GM18907 (cell line): ENCODE results near the gene ZSCAN10.
A peak's percentile ranks its signal among the peaks of the same experiment; 100 is the strongest.

ENCODE experiments used
- ATAC-seq: cut with Tn5 transposase; IDR thresholded peaks from one replicate; pipeline ENCODE4 v1.9.1; 2021; ENCODE audit warnings: mild to moderate bottlenecking, moderate library complexity; ENCODE audit not compliant: unreplicated experiment

Gene ZSCAN10

DNA sequence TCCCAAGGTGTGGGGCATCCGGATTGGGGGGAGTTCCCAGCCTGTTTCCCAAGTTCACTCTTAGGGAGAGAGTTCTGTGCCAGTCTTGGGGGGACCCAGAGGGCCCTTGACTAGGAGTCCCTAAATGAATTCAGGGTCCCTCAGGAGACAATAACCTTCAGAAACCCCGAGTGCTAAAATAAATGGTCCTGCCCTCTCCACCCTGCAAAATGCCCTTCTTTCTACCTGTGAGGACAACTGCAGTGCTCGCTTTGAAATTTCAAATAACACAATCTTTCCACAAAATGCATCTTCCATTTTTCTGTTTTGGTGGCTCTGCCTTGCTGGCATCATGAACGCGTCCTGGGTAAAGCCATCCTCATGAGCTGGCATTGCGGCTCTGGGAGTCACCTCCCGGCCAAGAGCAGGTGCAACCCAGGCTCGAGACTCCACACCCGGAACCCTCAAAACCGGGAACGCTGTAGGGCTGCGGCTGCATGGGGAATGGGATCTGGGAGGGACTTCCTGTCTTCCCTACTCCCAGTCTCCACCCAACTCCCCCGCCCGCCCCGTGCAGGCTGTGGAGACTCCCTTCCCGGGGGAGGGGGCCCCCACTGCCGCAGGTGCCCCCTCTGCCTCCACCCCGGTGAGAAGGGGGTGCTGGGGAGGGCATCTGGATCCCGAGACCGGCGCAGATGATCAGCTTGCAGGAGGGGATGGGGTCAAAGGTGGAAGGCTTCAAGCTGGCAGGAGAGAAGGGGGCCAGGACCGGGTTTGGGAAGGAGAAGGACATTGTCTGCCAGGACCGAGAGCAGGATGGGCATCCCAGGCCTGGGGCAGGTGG is 13.2 kb upstream of the ZSCAN10 start, which contains the start of gene ZNF205:
Gene ZNF205 (plus strand): TSS at position 529 of the 823 bp plus-strand sequence. CDS start 845 bp downstream, outside the sequence.
- ATAC-seq: no peak

- peak; percentile 85 for ATAC-seq
These were observed 7.3 kb upstream of the ZSCAN10 start for GRCh38 chr16:3106205-3106928.

DNA sequence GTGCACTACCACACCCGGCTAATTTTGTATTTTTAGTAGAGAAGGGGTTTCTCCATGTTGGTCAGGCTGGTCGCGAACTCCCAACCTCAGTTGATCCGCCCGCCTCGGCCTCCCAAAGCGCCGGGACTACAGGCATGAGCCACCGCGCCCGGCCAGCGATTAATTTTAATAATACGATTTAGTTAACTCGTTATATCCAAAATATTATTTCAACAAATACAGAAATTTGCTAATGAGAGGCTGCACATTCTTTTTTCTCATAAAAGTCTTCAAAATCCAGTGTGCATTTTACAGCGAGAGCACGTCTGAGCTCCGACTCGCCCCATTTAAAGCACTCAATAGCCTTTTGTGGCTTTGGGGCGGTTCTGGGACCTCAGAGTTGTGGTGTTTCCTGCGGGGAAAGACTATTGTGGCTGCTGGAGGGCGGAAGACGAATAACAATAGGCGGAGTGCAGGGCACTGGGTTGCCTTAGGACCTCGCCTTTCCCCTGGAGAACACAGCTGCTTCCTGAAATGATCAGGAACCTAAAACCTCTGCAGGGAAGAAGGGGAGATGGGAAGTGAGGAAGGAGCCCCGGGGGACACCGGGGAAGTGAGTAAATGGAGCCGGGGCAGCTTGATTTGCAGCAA is 2.9 kb upstream of the ZSCAN10 start:
- ATAC-seq: no peak

DNA sequence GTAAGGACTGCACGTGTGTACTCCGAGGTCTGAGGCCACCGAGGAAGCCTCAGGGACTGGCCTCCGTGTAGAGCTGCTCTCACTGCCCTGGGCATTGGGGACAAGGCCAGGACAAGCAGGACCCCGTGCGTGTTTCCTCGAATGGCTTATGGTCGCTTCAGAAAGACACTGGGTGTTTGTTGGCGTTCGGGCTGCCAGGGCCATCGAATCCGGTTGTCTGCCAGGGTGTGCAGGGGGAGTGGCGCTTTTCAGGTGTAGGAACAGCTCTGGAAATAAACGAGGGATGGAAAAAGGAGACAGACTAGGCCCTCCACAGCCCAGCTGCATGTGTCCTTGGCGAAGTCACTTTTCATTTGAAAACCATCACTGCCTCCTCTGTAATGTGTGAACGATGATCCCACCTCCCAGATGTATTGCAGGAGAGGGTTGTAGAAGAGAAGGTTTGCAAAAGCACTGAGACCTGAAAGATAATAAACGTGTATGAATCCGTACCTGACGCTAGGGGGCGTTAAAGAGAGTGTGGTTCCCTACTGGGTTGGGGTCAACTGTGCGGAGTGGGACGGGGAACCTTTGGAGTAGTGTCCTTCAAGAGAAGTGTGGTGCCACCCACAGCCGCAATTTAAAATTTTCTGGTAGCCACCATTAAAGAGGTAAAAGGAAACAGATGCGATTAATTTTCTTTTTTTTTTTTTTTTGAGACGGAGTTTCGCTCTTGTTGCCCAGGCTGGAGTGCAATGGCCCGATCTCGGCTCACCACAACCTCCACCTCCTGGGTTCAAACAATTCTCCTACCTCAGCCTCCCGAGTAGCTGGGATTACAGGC is 2.1 kb upstream of the ZSCAN10 start:
- no peak for ATAC-seq

DNA sequence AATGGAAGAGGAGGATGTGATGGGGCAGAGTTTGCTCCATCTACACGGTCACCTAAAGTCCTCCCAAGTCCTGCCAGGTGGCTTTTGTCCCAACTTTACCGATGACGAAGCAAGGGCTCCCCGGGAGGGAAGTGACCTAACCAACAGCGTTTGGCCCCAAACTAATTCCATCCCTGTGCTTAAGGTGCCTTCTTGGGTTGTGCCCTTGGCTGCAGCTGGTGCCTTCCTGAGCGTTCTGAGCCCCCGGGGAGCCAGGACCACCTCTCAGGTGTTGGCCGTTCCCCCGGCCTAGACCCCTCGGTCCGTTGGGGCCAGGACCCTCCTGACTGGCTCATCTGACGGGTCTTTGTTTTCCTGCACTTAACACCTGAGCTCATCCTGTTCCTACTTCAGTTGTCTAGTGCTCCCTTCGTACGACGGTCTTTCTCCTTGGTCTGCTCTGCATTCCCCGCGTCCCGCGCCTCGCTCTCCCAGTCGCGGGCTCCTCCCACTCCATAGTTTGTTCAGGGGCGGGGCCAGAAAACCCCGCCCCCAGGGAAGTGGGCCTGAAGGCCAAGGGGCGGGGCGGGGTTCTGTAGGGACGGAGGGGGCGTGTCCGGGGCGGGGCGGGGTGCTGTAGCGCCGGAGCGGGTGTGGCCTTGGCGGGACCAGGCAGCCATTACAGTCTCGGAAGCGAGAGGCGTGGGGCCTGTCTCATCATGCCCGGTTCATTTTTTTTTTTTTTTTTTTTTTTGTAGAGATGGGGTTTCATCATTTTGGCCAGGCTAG is 822 bp upstream of the ZSCAN10 start:
- peak; percentile 38 for ATAC-seq

GRCh38 chr16:3099395-3099731 is 269 bp upstream of the ZSCAN10 start:
- no peak for ATAC-seq

DNA sequence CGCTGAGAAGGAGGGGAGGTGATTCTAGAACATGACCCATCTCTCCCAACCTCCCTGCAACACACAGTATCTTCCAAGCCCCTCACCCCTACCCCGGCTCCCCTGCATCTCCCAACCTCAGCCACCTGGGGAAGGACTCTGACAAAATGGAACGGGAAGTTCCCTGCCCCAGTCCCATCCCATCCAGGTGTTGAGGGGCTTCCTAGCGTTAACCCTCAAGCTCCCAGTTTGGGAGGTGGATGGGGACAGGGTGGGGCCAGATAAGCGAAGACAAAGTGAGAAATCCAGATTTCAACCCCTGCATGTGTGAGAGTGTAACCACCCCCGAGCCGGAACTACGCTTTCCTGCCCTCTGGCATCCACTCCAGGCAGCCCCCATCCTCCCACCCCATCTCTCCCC is 1.8 kb downstream of the ZSCAN10 start:
- ATAC-seq: no peak

- ATAC-seq: no peak
These were observed 2.7 kb downstream of the ZSCAN10 start for GRCh38 chr16:3096362-3096761.

DNA sequence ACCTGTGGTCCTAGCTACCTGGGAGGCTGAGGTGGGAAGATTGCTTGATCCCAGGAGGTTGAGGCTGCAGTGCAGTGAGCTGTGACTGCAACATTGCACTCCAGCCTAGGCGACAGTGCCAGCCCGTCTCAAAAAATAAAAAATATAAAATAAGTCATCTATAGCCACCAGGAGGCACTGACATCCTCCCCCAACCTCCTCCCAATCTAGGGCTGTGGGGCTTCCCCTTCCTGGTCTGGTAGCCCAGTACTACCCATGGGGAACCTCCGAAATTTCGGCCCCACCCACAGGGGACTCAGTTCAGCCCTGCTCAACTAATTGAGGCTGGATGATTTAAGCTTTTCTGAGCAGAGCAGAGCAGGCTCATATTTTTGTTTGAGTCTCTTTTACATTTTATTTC is 3.2 kb downstream of the ZSCAN10 start:
- peak; percentile 68 for ATAC-seq

DNA sequence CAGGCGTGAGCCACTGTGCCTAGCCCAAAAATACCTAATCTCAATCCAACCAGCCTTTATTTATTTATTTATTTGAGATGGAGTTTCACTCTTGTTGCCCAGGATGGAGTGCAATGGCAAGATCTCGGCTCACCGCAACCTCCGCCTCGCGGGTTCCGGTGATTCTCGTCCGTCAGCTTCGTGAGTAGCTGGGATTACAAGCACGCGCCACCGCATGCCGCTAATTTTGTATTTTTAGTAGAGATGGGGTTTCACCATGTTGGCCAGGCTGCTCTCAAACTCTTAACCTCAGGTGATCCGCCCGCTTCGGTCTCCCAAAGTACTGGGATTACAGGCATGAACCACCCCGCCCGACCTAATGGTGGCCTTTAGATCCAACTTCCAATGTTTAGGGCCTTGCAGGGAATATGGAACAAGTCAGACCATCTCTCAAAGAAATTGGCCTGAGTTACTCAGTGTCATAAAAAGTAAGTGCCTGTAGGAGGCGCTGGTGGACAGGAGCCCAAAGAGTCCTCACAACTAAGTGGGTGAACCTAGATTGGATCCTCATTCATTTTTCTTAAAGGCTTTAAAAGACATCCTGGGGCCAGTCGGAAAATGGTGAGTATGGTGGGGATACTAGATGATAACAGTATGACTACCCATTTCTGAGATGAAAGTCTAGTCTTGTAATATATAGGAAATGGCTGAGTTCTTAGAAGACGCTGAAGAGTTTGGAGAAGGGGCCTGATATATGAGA is 4.6 kb downstream of the ZSCAN10 start:
- no peak for ATAC-seq

DNA sequence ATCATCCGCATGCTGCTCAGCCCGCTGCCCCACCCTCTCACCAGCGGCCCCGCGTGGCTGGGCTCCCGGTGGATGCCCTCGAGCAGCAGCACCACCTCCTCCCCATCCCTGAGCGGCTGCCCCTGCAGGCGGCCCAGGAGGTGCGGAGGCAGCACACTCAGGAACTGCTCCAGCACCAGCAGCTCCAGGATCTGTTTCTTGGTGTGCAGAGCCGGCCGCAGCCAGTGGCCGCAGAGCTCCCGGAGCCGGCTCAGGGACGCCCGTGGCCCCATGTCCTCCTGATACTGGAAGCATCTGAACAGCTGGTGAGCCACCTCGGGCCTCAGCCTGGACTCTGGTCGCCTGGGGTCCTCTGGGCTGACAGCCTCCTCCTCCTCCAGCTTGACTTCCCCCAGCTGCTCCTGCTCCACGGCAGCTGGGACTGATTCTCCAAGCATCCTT is 6.6 kb downstream of the ZSCAN10 start:
- no peak for ATAC-seq

DNA sequence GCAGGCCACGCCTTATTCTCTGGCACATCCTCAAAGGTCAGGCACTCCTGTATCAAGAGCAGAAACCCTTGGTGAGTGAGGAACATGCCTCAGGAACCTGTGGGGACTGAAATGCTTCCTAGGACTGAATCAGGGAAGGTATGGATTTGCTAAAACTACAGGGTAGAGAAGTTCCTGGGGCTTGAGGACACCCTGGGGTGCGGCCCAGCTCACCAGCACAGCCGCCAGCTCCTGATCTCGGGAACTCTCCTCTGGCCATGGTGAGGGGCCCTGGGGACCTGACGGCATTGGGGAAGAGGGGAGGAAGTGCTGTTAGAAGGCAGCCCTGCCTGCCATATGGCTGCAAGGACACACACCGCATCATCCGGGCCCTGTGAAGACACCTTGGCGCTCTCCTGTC is 7.5 kb downstream of the ZSCAN10 start:
- no peak for ATAC-seq

DNA sequence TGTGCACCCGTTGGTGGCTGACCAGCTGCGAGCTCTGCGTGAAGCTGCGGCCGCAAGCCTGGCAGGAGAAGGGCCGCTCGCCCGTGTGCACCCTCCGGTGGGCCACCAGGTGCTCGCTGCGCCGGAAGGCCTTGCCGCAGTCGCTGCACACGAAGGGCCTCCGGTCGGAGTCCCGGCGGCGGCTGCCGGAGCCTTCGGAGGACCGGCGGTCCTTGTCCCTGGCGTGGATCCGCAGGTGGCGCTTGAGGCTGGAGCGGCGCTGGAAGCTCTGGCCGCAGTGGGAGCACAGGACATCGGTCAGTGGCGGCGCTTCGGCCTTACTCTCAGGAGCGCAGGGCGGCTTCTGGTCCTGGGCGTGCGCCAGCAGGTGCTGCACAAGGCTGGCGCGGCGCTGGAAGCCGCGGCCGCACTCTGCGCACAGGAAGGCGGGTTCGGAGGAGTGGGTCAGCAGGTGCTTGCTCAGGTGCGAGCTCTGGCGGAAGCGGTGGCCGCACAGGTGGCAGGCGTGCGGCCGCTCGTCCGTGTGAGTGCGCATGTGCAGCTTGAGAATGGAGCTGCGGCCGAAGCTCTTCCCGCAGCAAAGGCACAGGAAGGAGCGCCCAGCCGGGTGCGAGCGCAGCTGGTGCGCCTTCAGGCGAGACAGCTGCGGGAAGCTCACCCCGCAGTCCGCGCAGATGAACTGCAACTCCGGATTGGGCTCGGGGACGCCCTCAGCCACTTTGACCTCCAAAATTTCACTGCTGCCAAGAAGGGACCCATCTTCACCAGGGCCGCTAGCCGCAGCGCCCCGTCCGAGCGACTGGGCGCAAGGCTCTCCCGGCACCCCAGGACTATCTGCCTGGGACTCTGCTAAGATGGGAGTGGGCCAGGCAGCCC is 9.1 kb downstream of the ZSCAN10 start:
- ATAC-seq: no peak

DNA sequence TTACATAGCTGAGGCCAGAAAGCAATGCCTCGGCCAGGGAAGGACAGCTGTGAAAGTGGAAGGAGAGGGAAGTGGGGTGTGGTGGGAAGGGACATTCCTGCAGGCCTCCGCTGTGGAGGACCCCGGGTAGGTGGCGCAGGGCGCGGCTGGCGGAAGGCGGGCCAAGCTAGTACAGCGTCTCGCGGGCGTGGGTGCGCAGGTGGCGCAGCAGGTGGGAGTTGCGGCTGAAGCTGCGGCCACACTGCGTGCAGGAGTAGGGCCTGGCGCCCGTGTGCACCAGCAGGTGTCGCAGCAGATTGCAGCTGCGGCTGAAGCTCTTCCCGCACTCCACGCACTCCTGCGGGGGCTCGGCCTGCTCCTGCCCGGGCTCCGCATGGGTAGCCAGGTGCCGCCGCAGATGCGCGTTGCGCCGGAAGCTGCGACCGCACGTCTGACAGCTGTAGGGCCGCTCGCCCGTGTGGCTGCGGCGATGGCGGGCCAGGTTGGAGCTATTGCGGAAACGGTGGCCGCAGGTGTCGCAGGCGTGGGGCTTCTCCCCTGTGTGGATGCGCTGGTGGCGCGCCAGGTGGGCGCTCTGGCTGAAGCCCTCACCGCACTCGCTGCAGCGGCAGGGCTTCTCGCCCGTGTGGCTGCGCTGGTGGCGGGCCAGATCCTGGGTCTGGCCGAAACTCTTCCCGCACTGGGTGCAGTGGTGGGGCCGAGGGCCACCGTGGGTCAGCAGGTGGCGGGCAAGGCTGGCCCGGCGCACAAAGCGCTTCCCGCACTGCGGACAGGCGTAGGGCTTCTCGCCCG is 10.0 kb downstream of the ZSCAN10 start:
- no peak for ATAC-seq

GRCh38 chr16:3088450-3088849 is 10.6 kb downstream of the ZSCAN10 start:
- ATAC-seq: no peak

DNA sequence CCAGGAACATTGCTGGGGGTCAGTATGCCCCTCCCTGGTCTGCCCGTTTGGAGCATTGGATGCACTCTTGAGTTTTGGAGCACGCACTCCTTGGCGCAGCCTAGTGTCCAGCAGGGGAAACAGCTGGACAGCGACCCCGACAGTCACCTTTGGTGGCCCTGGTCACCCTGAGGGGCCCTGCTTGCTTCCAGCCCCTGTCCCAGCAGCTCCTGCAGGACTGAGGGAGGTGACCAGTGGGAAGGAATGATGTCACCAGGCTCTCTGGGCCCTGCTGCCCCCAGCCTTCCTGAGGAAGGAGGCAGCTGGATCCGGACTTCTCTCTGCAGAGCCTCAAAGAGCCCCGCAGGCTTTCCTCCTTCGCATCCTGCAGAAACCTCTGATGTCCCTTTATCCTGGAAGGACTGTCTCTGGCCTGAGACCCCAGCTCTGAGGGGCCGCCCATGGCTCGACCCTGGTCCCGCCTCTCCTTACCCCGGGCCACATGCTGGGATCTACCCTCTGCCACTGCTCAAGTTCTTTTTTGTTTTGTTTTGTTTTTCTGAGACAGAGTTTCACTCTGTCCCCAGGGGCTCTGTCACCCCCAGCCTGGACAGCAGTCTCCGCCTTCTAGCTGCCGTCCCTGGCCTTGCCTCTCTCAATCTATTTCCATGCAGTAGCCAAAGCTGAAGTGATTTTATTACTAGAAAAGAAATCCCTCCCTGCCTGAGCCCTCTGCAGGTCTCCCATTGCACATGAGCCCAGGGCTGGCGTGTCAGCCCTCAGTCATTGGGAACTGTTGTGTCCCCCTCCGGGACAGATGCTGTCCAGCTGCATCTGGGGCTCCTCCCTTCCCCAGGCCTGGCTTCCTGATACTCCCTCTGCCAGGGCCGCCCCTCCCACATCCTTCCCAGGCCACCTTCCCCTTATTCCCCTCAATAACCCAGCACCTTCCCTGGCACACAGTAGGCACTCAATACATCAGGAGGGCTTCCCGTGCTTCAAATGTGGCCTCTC is 11.6 kb downstream of the ZSCAN10 start:
- no peak for ATAC-seq
